ENCODE measurements around the gene PODXL2.

Gene PODXL2

GRCh38 chr3:127606086-127606805 is 22.7 kb upstream of the PODXL2 start:
- no peak for DNase-seq (ENCODE audit: low spot score)

DNA sequence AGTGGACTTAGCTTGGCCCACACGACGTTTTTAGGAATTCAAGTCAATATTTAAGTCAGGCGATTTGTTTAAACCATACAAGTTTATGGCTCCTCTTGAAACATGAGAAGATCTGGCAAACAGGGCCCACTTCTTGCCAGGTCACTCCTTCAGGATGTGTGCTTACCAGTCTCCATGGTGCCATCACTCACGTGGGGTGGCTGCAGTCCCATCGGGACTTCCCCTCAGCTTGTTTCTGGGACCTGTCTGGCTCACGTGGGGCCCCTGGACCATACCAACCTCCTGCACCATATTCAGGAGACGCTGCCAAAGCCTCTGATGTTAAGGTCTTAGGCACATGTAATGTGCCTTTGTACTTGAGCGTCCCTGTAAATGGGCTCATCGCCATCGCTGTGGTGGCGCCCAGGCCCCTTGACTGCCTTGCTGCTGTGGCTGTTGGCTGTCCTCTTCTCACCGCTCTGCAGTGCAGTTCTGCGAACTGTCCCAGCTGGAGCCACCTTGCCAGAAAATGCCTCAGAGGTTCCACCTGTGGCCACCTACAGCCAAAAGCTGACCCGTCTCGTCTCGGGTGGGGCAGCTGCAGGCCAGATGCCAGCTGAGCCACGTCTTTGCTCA is 21.9 kb upstream of the PODXL2 start:
- DNase-seq (ENCODE audit: low spot score), result no peak

- no peak for DNase-seq (ENCODE audit: low spot score)
Measured at GRCh38 chr3:127607675-127608361, 21.2 kb upstream of the PODXL2 start.

GRCh38 chr3:127608362-127608718 is 20.6 kb upstream of the PODXL2 start:
- DNase-seq (ENCODE audit: low spot score), result no peak

DNA sequence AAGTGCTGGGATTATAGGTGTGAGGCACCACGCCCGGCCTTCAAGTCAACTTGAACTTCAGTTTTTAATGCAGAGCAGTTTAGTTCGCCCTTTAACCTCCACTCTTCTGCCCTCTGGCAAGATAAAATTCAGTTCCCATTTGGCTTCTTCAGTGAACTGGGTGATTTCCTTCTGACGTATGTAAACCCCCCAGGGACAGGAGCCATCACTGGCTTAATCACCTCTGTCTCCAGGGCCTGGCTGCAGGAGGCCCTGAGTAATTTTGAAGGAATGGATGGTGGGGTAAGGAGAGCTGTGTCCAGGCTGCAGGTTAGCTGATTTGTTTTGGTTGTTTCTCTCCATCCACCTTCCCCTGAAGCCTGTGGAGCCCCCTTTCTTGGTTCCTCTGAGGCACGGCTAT is 18.9 kb upstream of the PODXL2 start:
- DNase-seq (ENCODE audit: low spot score), result no peak

DNA sequence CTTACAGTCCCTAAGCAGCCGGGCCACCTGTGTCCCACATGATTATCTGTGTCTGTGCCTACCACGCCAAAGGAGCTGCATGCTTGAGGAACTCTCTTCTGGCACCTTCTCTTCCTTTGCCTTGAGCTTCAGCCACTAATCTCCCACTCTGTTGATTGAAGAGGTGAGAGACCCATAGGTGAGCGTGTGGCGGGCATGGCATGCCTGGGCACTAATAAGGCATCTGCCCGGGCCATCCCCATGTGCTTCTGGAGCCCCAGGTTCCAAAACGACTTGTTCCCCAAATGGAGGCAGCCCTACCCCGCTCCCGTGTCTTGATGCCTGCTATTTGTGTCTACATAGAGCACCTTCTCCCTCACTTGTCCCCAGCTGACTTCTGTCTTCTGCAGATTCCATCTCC is 17.7 kb upstream of the PODXL2 start:
- DNase-seq (ENCODE audit: low spot score), result no peak

DNA sequence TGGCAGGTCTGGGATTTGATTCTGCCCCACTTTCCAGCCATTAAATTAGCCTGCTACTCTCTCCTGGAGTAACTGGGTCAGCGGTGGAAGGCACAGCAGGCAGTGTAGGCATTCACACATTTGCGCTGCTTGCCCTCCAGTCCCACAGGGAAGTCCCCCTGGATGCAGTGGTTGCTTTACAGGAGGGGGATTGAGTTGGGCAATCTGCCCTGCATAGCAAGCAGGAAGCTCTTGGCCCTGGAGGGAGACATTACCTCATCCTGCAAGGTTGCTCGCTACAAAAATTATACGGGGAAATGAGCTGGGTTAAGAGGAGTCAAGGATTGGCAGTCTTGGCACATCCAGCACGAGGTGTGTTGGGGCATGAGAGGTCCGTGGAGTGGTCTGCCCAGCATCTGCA is 16.0 kb upstream of the PODXL2 start:
- no peak for DNase-seq (ENCODE audit: low spot score)

GRCh38 chr3:127613406-127613805 is 15.6 kb upstream of the PODXL2 start:
- no peak for DNase-seq (ENCODE audit: low spot score)

DNA sequence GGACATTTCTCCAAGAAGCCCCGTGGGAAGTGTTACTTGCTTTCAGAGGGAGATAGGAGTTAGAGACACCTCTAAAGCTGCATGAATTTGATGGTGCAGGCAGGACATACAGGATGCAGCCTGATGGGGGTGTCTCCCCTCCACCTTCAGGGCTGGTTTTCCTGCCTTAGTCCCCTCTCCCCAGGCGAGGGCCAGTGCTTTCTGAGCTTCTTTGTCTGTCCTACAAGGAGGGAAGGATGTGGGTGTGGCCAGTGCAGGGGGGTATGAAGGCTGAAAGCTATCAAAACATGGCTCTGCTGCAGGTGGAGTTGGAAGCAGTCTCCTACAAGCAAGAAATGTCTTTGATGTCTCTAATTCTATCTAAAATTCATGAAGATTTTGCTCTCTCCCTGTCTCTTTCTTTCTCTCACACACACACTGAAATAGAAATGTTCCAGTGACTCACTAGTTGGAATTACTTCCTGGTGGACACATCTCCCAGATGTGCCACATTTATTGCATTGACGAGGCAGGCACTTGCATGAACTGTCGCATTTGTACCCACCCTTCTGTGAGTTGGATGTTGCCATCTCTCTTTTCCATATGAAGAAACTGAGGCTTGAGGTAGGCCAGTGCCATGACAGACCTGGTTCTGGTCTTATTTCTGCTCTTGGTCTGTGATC is 13.9 kb upstream of the PODXL2 start:
- DNase-seq (ENCODE audit: low spot score), result no peak

GRCh38 chr3:127615631-127616305 is 13.2 kb upstream of the PODXL2 start:
- DNase-seq (ENCODE audit: low spot score), result no peak

DNA sequence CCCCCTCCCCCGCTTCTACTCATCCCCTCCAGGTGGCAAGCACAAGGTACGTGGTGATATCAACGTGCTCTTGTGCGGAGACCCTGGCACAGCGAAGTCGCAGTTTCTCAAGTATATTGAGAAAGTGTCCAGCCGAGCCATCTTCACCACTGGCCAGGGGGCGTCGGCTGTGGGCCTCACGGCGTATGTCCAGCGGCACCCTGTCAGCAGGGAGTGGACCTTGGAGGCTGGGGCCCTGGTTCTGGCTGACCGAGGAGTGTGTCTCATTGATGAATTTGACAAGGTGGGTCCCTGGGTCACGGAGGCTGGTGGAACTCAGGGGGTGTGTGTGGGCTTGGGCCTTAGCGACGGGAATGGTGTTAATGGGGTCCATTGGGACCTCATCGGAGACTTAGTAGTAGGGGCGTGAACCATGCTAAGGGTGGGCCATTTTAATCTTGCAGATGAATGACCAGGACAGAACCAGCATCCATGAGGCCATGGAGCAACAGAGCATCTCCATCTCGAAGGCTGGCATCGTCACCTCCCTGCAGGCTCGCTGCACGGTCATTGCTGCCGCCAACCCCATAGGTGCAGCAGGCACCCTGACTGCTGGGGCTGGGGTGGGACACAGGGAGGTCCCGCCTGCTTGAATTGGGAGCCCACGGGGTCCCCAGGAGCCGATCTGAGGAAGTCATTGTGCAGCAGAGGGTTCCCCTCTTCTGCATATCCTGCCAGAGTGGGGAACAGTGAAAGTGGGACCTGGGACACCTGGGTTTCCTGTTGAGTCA is 12.0 kb upstream of the PODXL2 start:
- DNase-seq (ENCODE audit: low spot score), result no peak

- no peak for DNase-seq (ENCODE audit: low spot score)
Measured at GRCh38 chr3:127618891-127619290, 10.1 kb upstream of the PODXL2 start.

- no peak for DNase-seq (ENCODE audit: low spot score)
Measured at GRCh38 chr3:127620637-127621375, 8.2 kb upstream of the PODXL2 start.

- DNase-seq (ENCODE audit: low spot score), result no peak
Measured at GRCh38 chr3:127622031-127622430, 7.0 kb upstream of the PODXL2 start.

DNA sequence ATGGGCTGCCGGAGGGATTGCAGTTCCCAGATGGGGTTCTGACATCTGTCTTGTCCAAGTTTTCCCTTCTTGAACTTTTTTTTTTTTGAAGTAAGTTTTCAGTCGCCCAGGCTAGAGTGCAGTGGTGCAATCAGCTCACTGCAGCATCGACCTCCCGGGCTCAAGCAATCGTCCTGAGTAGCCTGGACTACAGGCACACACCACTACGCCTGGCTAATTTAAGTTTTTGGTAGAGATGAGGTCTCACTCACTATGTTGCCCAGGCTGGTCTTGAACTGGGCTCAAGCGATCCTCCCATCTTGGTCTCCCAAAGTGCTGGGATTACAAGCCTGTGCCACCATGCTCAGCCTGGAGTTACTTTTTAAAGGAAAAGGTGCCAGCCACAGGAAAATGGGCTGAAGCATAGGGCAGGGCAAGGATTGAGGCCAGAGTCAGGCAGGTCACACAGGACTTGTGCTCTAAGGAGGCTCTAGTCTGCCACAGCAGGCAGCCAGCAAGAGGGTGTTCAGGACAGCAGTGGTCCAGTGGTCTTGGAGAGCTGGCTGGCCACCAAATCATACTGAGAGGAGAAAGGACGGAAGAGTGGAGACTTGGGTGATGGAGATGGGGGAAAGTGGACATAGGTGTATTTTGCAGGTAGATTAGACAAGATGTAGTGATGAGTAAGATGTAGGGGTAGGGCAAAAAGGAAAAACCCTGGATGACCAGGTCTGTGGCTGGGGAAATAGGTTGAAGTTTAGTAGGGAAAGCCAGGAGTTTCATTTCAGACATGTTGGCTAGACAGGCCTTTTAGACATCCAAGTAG is 6.0 kb upstream of the PODXL2 start:
- no peak for DNase-seq (ENCODE audit: low spot score)

DNA sequence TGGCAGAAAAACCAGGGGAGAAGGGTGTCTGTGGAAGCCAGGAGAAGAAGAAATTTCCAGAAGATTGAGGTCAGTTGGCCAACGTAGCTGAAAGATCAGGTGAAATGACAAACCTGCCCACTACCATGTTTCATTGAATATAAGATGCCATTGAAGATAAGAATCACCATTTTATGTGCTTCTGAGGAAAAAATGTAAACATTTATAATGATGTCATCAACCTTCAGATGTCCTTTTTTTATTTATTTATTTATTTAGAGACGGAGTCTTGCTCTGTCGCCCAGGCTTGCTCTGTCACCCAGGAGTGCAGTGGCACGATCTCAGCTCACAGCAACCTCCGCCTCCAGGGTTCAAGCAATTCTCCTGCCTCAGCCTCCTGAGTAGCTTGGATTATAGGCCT is 4.9 kb upstream of the PODXL2 start:
- DNase-seq (ENCODE audit: low spot score), result no peak

GRCh38 chr3:127625821-127626220 is 3.2 kb upstream of the PODXL2 start:
- no peak for DNase-seq (ENCODE audit: low spot score)

GRCh38 chr3:127628426-127628787 is 578 bp upstream of the PODXL2 start:
- no peak for DNase-seq (ENCODE audit: low spot score)

DNA sequence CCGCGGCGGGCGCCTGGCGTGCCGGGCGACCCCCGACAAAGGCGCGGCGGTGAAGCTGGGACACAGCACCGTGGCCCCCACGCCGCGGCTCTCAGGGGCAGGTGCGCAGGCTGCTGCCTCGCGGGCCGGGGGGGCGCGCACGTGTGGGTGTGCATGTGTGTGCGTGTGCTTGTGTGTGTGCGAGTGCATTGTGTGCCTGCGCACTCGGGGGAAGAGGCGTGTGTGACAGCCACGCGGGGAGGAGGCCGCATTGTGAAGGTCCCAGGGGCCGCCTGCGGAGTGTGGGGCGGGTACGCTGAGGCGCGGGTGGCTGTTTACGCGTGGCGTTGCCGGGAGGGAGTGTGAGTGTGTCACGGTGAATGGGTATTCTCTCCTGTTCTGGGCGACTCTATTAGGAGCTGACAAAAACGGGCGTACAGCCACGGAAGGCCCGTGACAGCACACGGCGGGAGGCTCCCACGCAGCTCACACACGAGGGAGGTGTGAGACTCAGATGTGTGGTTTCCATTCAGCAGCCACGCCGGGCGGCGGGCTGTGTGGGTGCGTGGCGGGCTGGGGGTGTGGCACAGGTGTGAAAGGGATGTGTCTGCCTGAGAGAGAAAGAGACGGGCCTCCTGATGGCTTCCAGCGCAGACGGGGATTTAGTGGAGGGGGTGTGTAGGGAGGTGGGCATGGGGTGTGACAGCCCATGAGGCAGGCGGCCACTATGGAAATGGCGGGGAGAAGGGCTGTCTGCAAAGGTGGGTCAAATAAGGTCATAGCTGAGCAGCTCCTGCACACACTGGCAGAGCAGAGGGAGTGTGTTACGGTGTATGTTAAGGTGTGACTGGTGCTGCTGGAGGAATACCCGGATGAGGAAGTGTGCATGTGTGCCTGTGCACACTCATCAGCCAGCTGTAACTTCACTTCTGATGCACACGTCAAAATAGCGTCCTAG is 750 bp downstream of the PODXL2 start:
- peak; percentile 53 for DNase-seq (ENCODE audit: low spot score)

All from RKO (cell line).